H1 (cell line): Measurements from ENCODE around the gene CCDC136. TPM values are rescaled to one million over a fixed set of nuclear protein-coding genes. Genes with fewer than 3 reads are reported as not detected.

Experiments used
- CTCF ChIA-PET: fragments of 300-600 bp; sonication (Branson Sonifier 250); formaldehyde crosslinking; loops from one replicate; lab custom pipeline; 2021; ENCODE audit not compliant: partially characterized antibody; lab: Charles Lee
- POLR2A ChIA-PET: fragments of 300-600 bp; sonication (Branson Sonifier 250); formaldehyde crosslinking; loops from one replicate; lab custom pipeline; 2021; ENCODE audit warnings: inconsistent platforms; ENCODE audit not compliant: partially characterized antibody; lab: Charles Lee
- DNase-seq, 2 experiments: peaks; one replicate each; pipeline versions ENCODE4 v3.0.0 to v3.0.0-alpha.2; 2010 to 2022; ENCODE audit warnings: low spot score in 2 of 2, low read depth in 1 of 2, mixed read lengths in 1 of 2
- FAIRE-seq: peaks from 2 replicates; lab custom pipeline; 2011; peaks lifted over from hg19 to GRCh38; lab: Jason Lieb, UNC
- H2AFZ ChIP-seq: 2 replicates; pipeline ENCODE4 v1.8.1; 2012; ENCODE audit warnings: low read length, inconsistent platforms
- H2AK5ac ChIP-seq: 2 replicates; pipeline ENCODE4 v1.6.1; 2013; ENCODE audit warnings: low read depth, low read length
- H2BK120ac ChIP-seq: replicated peaks from 2 replicates; pipeline ENCODE3; 2013; ENCODE audit warnings: low read depth, low read length, inconsistent platforms
- H2BK12ac ChIP-seq: 2 replicates; pipeline ENCODE4 v1.6.1; 2013; ENCODE audit warnings: low read depth, low read length
- H2BK15ac ChIP-seq: 2 replicates; pipeline ENCODE4 v1.6.1; 2013; ENCODE audit warnings: low read length
- H2BK20ac ChIP-seq: 2 replicates; pipeline ENCODE4 v1.6.1; 2013; ENCODE audit warnings: low read length
- H2BK5ac ChIP-seq: 2 replicates; pipeline ENCODE4 v1.6.1; 2013; ENCODE audit warnings: low read depth, low read length
- H3K14ac ChIP-seq: 2 replicates; pipeline ENCODE4 v1.6.1; 2013; ENCODE audit warnings: inconsistent platforms; ENCODE audit not compliant: insufficient read length
- H3K18ac ChIP-seq: 2 replicates; pipeline ENCODE4 v1.6.1; 2013; ENCODE audit warnings: low read length; ENCODE audit errors: extremely low read depth
- H3K23ac ChIP-seq: 2 replicates; pipeline ENCODE4 v1.6.1; 2013; ENCODE audit warnings: inconsistent platforms; ENCODE audit not compliant: insufficient read length
- H3K23me2 ChIP-seq: 2 replicates; pipeline ENCODE4 v1.6.1; 2013; ENCODE audit warnings: low read depth, low read length
- H3K27ac ChIP-seq: 2 replicates; pipeline ENCODE4 v1.6.1; 2011; ENCODE audit warnings: low read depth, low read length, inconsistent platforms
- H3K27me3 ChIP-seq, 4 experiments: replicated peaks in 1 of 4; 1 replicate in 1 of 4; 2 replicates in 3 of 4; pipeline versions ENCODE4 v1.6.1 to v1.8.1; 2011 to 2013; ENCODE audit warnings: low read length in 3 of 4, mild to moderate bottlenecking in 3 of 4, inconsistent platforms in 2 of 4, mixed read lengths in 2 of 4, moderate library complexity in 1 of 4; ENCODE audit not compliant: control insufficient read depth in 3 of 4, insufficient read depth in 3 of 4; ENCODE audit errors: extremely low read depth in 1 of 4
- H3K36me3 ChIP-seq, 4 experiments: 2 replicates each; pipeline versions ENCODE4 v1.6.1 to v1.8.1; 2011 to 2013; ENCODE audit warnings: mild to moderate bottlenecking in 4 of 4, low read length in 3 of 4, moderate library complexity in 2 of 4, control low read depth in 1 of 4, inconsistent platforms in 1 of 4; ENCODE audit not compliant: insufficient read depth in 4 of 4, control insufficient read depth in 2 of 4
- H3K4ac ChIP-seq: replicated peaks from 2 replicates; pipeline ENCODE3; 2013; ENCODE audit warnings: low read length, low read depth, mixed read lengths, inconsistent platforms; ENCODE audit not compliant: insufficient read length
- H3K4me1 ChIP-seq, 4 experiments: replicated peaks in 1 of 4; 1 replicate in 1 of 4; 2 replicates in 3 of 4; pipeline versions ENCODE4 v1.6.1 to v1.8.1; 2011 to 2013; ENCODE audit warnings: low read length in 3 of 4, inconsistent platforms in 2 of 4, mixed read lengths in 1 of 4; ENCODE audit not compliant: insufficient read depth in 4 of 4, control insufficient read depth in 3 of 4
- H3K4me2 ChIP-seq, 2 experiments: 2 replicates each; pipeline versions ENCODE4 v1.6.1 to v1.8.1; 2011 to 2013; ENCODE audit warnings: low read depth in 2 of 2, low read length in 2 of 2, control low read depth in 1 of 2, inconsistent platforms in 1 of 2, mild to moderate bottlenecking in 1 of 2; ENCODE audit not compliant: insufficient read depth in 1 of 2
- H3K4me3 ChIP-seq, 4 experiments: fragments of 200-600, 300-600 bp in 1 of 4; sonication (generic), shearing (Covaris generic), sonication (Bioruptor Twin) in 1 of 4; 2 replicates each; pipeline versions ENCODE4 v1.5.1 to v1.8.1; 2011 to 2016; ENCODE audit warnings: low read length in 4 of 4, low read depth in 3 of 4, control low read depth in 2 of 4, inconsistent platforms in 2 of 4, mild to moderate bottlenecking in 2 of 4, mixed read lengths in 1 of 4, moderate library complexity in 1 of 4; ENCODE audit not compliant: insufficient read depth in 2 of 4; ENCODE audit errors: extremely low read depth in 1 of 4
- H3K56ac ChIP-seq: replicated peaks from 2 replicates; pipeline ENCODE3; 2013; ENCODE audit warnings: low read depth, mild to moderate bottlenecking, mixed read lengths, low read length, inconsistent platforms; ENCODE audit not compliant: insufficient read length
- H3K79me1 ChIP-seq: 2 replicates; pipeline ENCODE4 v1.6.1; 2013; ENCODE audit warnings: low read depth, low read length, control low read depth
- H3K79me2 ChIP-seq, 2 experiments: 2 replicates each; pipeline versions ENCODE4 v1.6.1 to v1.8.1; 2012 to 2013; ENCODE audit warnings: low read length in 2 of 2, mild to moderate bottlenecking in 2 of 2, inconsistent platforms in 1 of 2; ENCODE audit not compliant: insufficient read depth in 2 of 2, control insufficient read depth in 1 of 2
- H3K9ac ChIP-seq, 4 experiments: replicated peaks in 1 of 4; 1 replicate in 1 of 4; 2 replicates in 3 of 4; pipeline versions ENCODE4 v1.6.1 to v1.8.1; 2011 to 2013; ENCODE audit warnings: low read depth in 3 of 4, low read length in 3 of 4, control low read depth in 2 of 4, mild to moderate bottlenecking in 2 of 4, moderate library complexity in 2 of 4, inconsistent platforms in 1 of 4; ENCODE audit errors: extremely low read depth in 1 of 4
- H3K9me3 ChIP-seq, 2 experiments: 2 replicates each; pipeline versions ENCODE4 v1.6.1 to v1.8.1; 2012 to 2013; ENCODE audit warnings: mild to moderate bottlenecking in 2 of 2, moderate library complexity in 2 of 2, control low read depth in 1 of 2, inconsistent platforms in 1 of 2, low read depth in 1 of 2, low read length in 1 of 2, mixed read lengths in 1 of 2; ENCODE audit not compliant: insufficient read depth in 2 of 2
- H4K20me1 ChIP-seq, 2 experiments: replicated peaks in 1 of 2; 2 replicates each; pipeline versions ENCODE3 to v1.8.1; 2011 to 2013; ENCODE audit warnings: inconsistent platforms in 2 of 2, low read length in 2 of 2, mild to moderate bottlenecking in 1 of 2; ENCODE audit not compliant: insufficient read depth in 2 of 2, control insufficient read depth in 1 of 2
- H4K5ac ChIP-seq: 2 replicates; pipeline ENCODE4 v1.6.1; 2013; ENCODE audit warnings: low read length, low read depth, mixed read lengths, inconsistent platforms; ENCODE audit not compliant: insufficient read length
- H4K8ac ChIP-seq: 2 replicates; pipeline ENCODE4 v1.8.0; 2013; ENCODE audit warnings: mild to moderate bottlenecking, moderate library complexity, low read length, inconsistent platforms; ENCODE audit not compliant: insufficient read depth; ENCODE audit errors: extremely low read depth
- H4K91ac ChIP-seq: replicated peaks from 2 replicates; pipeline ENCODE3; 2013; ENCODE audit warnings: low read length, mixed read lengths, inconsistent platforms; ENCODE audit not compliant: insufficient read length
- EGR1 ChIP-seq: IDR thresholded peaks from 2 replicates; pipeline ENCODE4 v1.6.1; 2011; ENCODE audit warnings: low read depth, low read length, borderline replicate concordance
- RBBP5 ChIP-seq: IDR thresholded peaks from 2 replicates; pipeline ENCODE4 v1.7.1; 2012; ENCODE audit warnings: low read depth, mild to moderate bottlenecking, inconsistent platforms, low read length, moderate library complexity, borderline replicate concordance
- SP4 ChIP-seq: IDR thresholded peaks from 2 replicates; pipeline ENCODE4 v1.6.1; 2012; ENCODE audit warnings: low read length, inconsistent platforms
- TEAD4 ChIP-seq: IDR thresholded peaks from 2 replicates; pipeline ENCODE4 v1.6.1; 2012; ENCODE audit warnings: low read depth, low read length, inconsistent platforms, mixed read lengths
- WGBS, 2 experiments: shearing (Covaris generic) in 1 of 2; methylation state at CpG; one replicate each; pipeline versions ENCODE4 v1.1.6 to v1.1.7; 2013 to 2015; ENCODE audit warnings: low lambda C conversion rate in 2 of 2, mixed read lengths in 2 of 2, inconsistent platforms in 1 of 2, low coverage in 1 of 2, missing lambda C conversion rate in 1 of 2; ENCODE audit not compliant: insufficient replicate concordance in 2 of 2, insufficient coverage in 1 of 2, insufficient read length in 1 of 2; ENCODE audit errors: extremely low coverage in 1 of 2, missing lambda C conversion rate in 1 of 2; 5-methylcytosine and 5-hydroxymethylcytosine counted together
- polyA plus RNA-seq, 7 experiments: library from polyadenylated mRNA; depleted of rRNA in 3 of 7; stranded (reverse) in 5 of 7; unstranded in 2 of 7; fragments of >200 nt in 5 of 7; fragments of 200-250 nt in 2 of 7; gene quantifications; 1 replicate in 5 of 7; 2 replicates in 1 of 7; 4 replicates in 1 of 7; pipeline versions ENCODE4 v1.2.1 to v1.2.3, GENCODE V29; 2011 to 2013; ENCODE audit warnings: missing spikeins in 2 of 7, mixed read lengths in 2 of 7
- total RNA-seq: library from RNA; stranded (reverse); fragmentation: NEBNext Ultra II Directional; extraction: Animal tissue kit (Norgen Biotek cat#: 25700); gene quantifications from 2 replicates; pipeline ENCODE4 v1.2.1, GENCODE V29; 2021

The CCDC136 gene
- total and polyA plus RNA-seq, 2 of the 8 experiments (the other 6 are each of a cell fraction or from before 2014, with no cell fraction given), result 35.6 to 47.7 TPM

GRCh38 chr7:128835790-128836641, 44.2 kb downstream of the CCDC136 start:
- Histone ChIP-seq H4K20me1 (no peaks in the 10 kb centered on the region), H3K79me1 (no peaks in the 10 kb centered on the region), H4K91ac (no peak overlapping the region), H3K9me3 (no peaks in the 10 kb centered on the region), H2BK120ac (no peak overlapping the region), H3K23ac (no peak overlapping the region), H4K5ac (no peak overlapping the region), H3K4me1 (peaks cover 0 to 32% (median 23%) of the 10 kb centered on the region in 4 experiments; a peak in 6 of 7 replicates), H3K4me3 (no peak overlapping the region), H3K18ac (no peak overlapping the region), H2BK5ac (no peak overlapping the region; the same call in 1 of the 2 replicates), H3K9ac (no peak overlapping the region), H3K14ac (no peak overlapping the region), H3K27me3 (peaks cover 0 to 9% (median 8%) of the 10 kb centered on the region in 4 experiments; a peak in 5 of 7 replicates), H2AK5ac (no peak overlapping the region), H2BK15ac (no peak overlapping the region), H3K36me3 (no peaks in the 10 kb centered on the region), H3K79me2 (no peaks in the 10 kb centered on the region), H2BK20ac (no peak overlapping the region), H3K23me2 (peaks cover 16% of the 10 kb centered on the region; the same call in 1 of the 2 replicates), H3K4me2 (no peak overlapping the region), H2BK12ac (no peak overlapping the region), H2AFZ (no peak overlapping the region), H3K27ac (no peak overlapping the region), H3K56ac (no peak overlapping the region), H3K4ac (no peak overlapping the region), H4K8ac (no peak overlapping the region)
- ChIA-PET POLR2A (interaction anchor here (1.0 to 5.7 kb wide), 5 partner anchors 18 to 111 kb away, joined by 3 to 31 read pairs (median 4); no protein-coding TSS in a partner anchor), CTCF (interaction anchor here (0.6 to 7.6 kb wide), 16 partner anchors 9 to 361 kb away, joined by 3 to 71 read pairs (median 4); partner anchors contain the start of gene ATP6V1F)
- 84% methylated on average over 12 of the region's 14 CpGs; no CpG with 5 or more reads in 1 of the 2 experiments for WGBS, 2 experiments
- TF ChIP-seq EGR1 (no peak), SP4 (no peak), TEAD4 (no peak), RBBP5 (no peak)
- DNase-seq (no peak), FAIRE-seq (no peak)
